NT2/D1 (cell line): ENCODE results near the gene KCTD15.

Experiments used
- YY1 ChIP-seq: IDR thresholded peaks from 2 replicates; pipeline ENCODE4 v1.6.1; 2011; ENCODE audit not compliant: insufficient read length, insufficient read depth
- ZNF274 ChIP-seq: IDR thresholded peaks from 2 replicates; pipeline ENCODE4 v1.6.1; 2011; ENCODE audit warnings: mild to moderate bottlenecking, low read depth, low read length

DNA sequence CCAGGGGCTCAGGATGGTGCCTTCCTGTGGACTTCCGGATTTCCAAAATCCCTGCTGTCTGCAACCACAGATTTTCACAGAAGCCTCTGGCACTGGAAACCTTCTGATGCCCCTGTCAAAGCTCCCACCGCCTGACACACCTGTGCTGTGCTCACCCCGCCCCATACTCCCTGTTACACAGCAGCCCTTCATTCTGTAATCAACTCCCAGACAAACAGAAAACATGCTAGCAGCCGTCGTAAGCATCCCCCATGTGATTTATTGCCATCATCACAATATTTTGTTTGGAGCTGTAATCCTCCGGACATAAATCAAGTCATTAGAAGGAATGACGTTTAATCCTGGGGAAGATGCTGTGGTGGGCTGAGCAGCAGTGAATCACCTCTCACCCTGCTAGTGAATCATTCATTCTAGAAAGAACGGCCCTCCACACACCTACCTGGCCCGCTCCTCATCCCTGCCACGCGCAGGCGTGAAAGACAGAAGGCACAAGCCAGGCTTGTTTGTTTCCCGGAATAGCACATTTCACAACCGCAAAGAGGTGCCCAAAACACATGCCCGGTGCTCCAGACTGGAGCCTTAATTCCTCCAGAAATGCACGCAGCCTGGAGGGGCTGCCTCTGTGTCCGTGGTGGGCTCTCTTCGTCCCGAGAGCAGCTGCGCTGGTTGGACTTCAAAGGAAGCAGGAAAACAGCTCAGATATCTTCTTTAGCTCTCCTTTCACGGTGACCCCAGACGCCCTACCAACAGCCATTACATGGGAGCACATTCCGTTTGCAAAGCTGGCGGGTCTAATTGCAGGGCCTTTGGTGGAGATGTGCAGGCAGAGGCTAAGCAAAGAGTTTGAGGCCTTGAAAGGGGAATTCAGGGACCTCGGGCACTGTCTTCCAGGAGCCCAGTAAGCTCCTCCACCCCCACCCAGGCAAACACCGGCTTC lies 41.3 kb upstream of the KCTD15 start:
- no peak for TF ChIP-seq YY1
- TF ChIP-seq ZNF274, result no peak
